Erythroblast (primary cell): ENCODE data around the gene BTG2.

Experiments used
- GATA1 ChIP-seq: IDR thresholded peaks from 2 replicates; pipeline ENCODE4 v1.6.1; 2011; ENCODE audit warnings: low read depth, mild to moderate bottlenecking, control low read depth, low read length, moderate library complexity
- POLR2A ChIP-seq: IDR thresholded peaks from 2 replicates; pipeline ENCODE4 v1.6.1; 2011; ENCODE audit warnings: mild to moderate bottlenecking, low read length

GRCh38 chr1:203276408-203276807, 28.9 kb upstream of the BTG2 start:
- TF ChIP-seq POLR2A: no peak
- TF ChIP-seq GATA1: no peak
